Measurements from ENCODE around the gene MAP4K2.
A peak's percentile ranks its signal among the peaks of the same experiment; 100 is the strongest.

MAP4K2 gene

GRCh38 chr11:64803158-64803845, at the start of gene MAP4K2:
MAP4K2 (minus strand) TSS chr11:64803214; CDS start chr11:64803149, 65 bp downstream.
- Histone ChIP-seq H3K4me1 (peaks cover 5% of the 10 kb centered on the region), H3K27ac (peak within 1 kb of the TSS; percentile 72), H3K9me3 (ENCODE audit: control insufficient read depth, low read length) (no peaks in the 10 kb centered on the region), H2AFZ (peak within 1 kb of the TSS; percentile 83), H3K4me2 (ENCODE audit: low read length) (peak within 1 kb of the TSS; percentile 77), H3K36me3 (ENCODE audit: control insufficient read depth, insufficient read depth, low read length) (no peaks in the 10 kb centered on the region), H3K9ac (no peak within 1 kb of the TSS), H3K27me3 (ENCODE audit: control insufficient read depth, insufficient read depth, low read length) (no peaks in the 10 kb centered on the region), H3K79me2 (no peaks in the 10 kb centered on the region), H3K4me3 (ENCODE audit: low read depth, low read length) (peak within 1 kb of the TSS; percentile 74)
- no peak for TF ChIP-seq CTCF (IDR thresholded peaks at IDR 0.05)

- Histone ChIP-seq H3K9ac (no peak overlapping the region), H3K4me2 (ENCODE audit: low read length) (no peak overlapping the region), H3K27ac (no peak overlapping the region), H3K79me2 (no peaks in the 10 kb centered on the region), H3K9me3 (ENCODE audit: control insufficient read depth, low read length) (no peaks in the 10 kb centered on the region), H3K36me3 (ENCODE audit: control insufficient read depth, insufficient read depth, low read length) (no peaks in the 10 kb centered on the region), H3K27me3 (ENCODE audit: control insufficient read depth, insufficient read depth, low read length) (no peaks in the 10 kb centered on the region), H3K4me3 (ENCODE audit: low read depth, low read length) (no peak overlapping the region), H3K4me1 (no peaks in the 10 kb centered on the region), H2AFZ (no peak overlapping the region)
- TF ChIP-seq CTCF (IDR thresholded peaks at IDR 0.05) = no peak
Observed at GRCh38 chr11:64851831-64852351, 48.9 kb upstream of the MAP4K2 start.

- Histone ChIP-seq H3K27me3 (ENCODE audit: control insufficient read depth, insufficient read depth, low read length) (no peaks in the 10 kb centered on the region), H3K4me3 (ENCODE audit: low read depth, low read length) (no peak overlapping the region), H3K79me2 (no peaks in the 10 kb centered on the region), H3K4me2 (ENCODE audit: low read length) (no peak overlapping the region), H3K27ac (no peak overlapping the region), H3K36me3 (ENCODE audit: control insufficient read depth, insufficient read depth, low read length) (no peaks in the 10 kb centered on the region), H3K9me3 (ENCODE audit: control insufficient read depth, low read length) (no peaks in the 10 kb centered on the region), H2AFZ (no peak overlapping the region), H3K9ac (no peak overlapping the region), H3K4me1 (no peaks in the 10 kb centered on the region)
- no peak for TF ChIP-seq CTCF (IDR thresholded peaks at IDR 0.05)
Observed at GRCh38 chr11:64850979-64851567, 48.1 kb upstream of the MAP4K2 start.

- Histone ChIP-seq H3K27ac (no peak overlapping the region), H3K27me3 (ENCODE audit: control insufficient read depth, insufficient read depth, low read length) (no peaks in the 10 kb centered on the region), H3K4me2 (ENCODE audit: low read length) (no peak overlapping the region), H2AFZ (no peak overlapping the region), H3K79me2 (no peaks in the 10 kb centered on the region), H3K36me3 (ENCODE audit: control insufficient read depth, insufficient read depth, low read length) (no peaks in the 10 kb centered on the region), H3K4me3 (ENCODE audit: low read depth, low read length) (no peak overlapping the region), H3K9ac (no peak overlapping the region), H3K4me1 (no peaks in the 10 kb centered on the region), H3K9me3 (ENCODE audit: control insufficient read depth, low read length) (no peaks in the 10 kb centered on the region)
- no peak for TF ChIP-seq CTCF (IDR thresholded peaks at IDR 0.05)
Observed at GRCh38 chr11:64849598-64850356, 46.8 kb upstream of the MAP4K2 start.
